CD4-positive, alpha-beta T cell (primary cell): ENCODE results near the gene TANGO2. TPM values are rescaled to one million over a fixed set of nuclear protein-coding genes. Genes with fewer than 3 reads are reported as not detected.
A peak's percentile ranks its signal among the peaks of the same experiment; 100 is the strongest.

ENCODE experiments used
- ATAC-seq: fragments of 200-7000 bp; cut with Tn5 transposase; one replicate; pipeline ENCODE4 v1.10.0; 2022; ENCODE audit warnings: mild to moderate bottlenecking; ENCODE audit not compliant: poor library complexity
- CTCF ChIA-PET: fragments of 350-600 bp; sonication (Branson Sonifier 250); formaldehyde crosslinking; loops from one replicate; lab custom pipeline; 2021; ENCODE audit warnings: antibody characterized with exemption, inconsistent platforms; lab: Charles Lee
- POLR2A ChIA-PET: fragments of 350-600 bp; sonication (Branson Sonifier 250); formaldehyde crosslinking; loops from one replicate; lab custom pipeline; 2021; ENCODE audit warnings: antibody characterized with exemption, inconsistent platforms; lab: Charles Lee
- DNase-seq, 14 experiments: peaks; one replicate each; pipeline ENCODE4 v3.0.0-alpha.2; 2013 to 2020; ENCODE audit warnings: mixed read lengths in 2 of 14
- H3K27ac ChIP-seq, 2 donors: one replicate each; pipeline versions ENCODE4 v1.5.1 to v1.7.0; 2013; ENCODE audit warnings: low read length in 2 of 2, low read depth in 1 of 2, mild to moderate bottlenecking in 1 of 2
- H3K27me3 ChIP-seq, 2 experiments: 1 replicate in 1 of 2; 2 replicates in 1 of 2; pipeline versions ENCODE4 v1.6.1 to v1.7.0; 2013; ENCODE audit warnings: low read length in 2 of 2, control low read depth in 1 of 2, mild to moderate bottlenecking in 1 of 2, moderate library complexity in 1 of 2; ENCODE audit not compliant: insufficient read depth in 2 of 2, control insufficient read depth in 1 of 2
- H3K36me3 ChIP-seq: one replicate; pipeline ENCODE4 v1.6.1; 2013; ENCODE audit warnings: low read length, control low read depth; ENCODE audit not compliant: insufficient read depth
- H3K4me1 ChIP-seq: one replicate; pipeline ENCODE4 v1.6.1; 2013; ENCODE audit warnings: low read length, control low read depth; ENCODE audit not compliant: insufficient read depth
- H3K4me3 ChIP-seq: one replicate; pipeline ENCODE4 v1.5.1; 2013; ENCODE audit warnings: mild to moderate bottlenecking, low read length, moderate library complexity
- H3K9me3 ChIP-seq, 2 experiments: 1 replicate in 1 of 2; 2 replicates in 1 of 2; pipeline versions ENCODE4 v1.6.1 to v1.7.0; 2013; ENCODE audit warnings: low read length in 2 of 2, mild to moderate bottlenecking in 2 of 2, control low read depth in 1 of 2, moderate library complexity in 1 of 2; ENCODE audit not compliant: control insufficient read depth in 1 of 2, insufficient read depth in 1 of 2
- H3K27ac Mint-ChIP-seq: one replicate; pipeline ENCODE4 v1.8.0; 2020; ENCODE audit warnings: mixed read lengths
- H3K27me3 Mint-ChIP-seq: one replicate; pipeline ENCODE4 v1.8.0; 2021; ENCODE audit warnings: mixed read lengths
- H3K36me3 Mint-ChIP-seq: one replicate; pipeline ENCODE4 v1.8.0; 2021; ENCODE audit warnings: low read depth, mixed read lengths
- H3K4me1 Mint-ChIP-seq: one replicate; pipeline ENCODE4 v1.8.0; 2021; ENCODE audit warnings: low read depth, mixed read lengths
- H3K4me3 Mint-ChIP-seq: one replicate; pipeline ENCODE4 v1.8.0; 2020; ENCODE audit warnings: mild to moderate bottlenecking, mixed read lengths
- H3K9me3 Mint-ChIP-seq: one replicate; pipeline ENCODE4 v1.8.0; 2020; ENCODE audit warnings: mixed read lengths
- intact Hi-C, 2 experiments: fragments of 100-400 bp; cut with DNase I in 1 of 2; cut with micrococcal nuclease in 1 of 2; formaldehyde crosslinking; loops; one replicate each; pipeline versions ENCODE4 v1.15.1 to v1.9.0; 2023 to 2025; cut with DNase I, micrococcal nuclease
- total RNA-seq, 174 experiments: library from RNA in 2 of 174; stranded (reverse) in 2 of 174; gene quantifications; one replicate each; pipeline ENCODE4 v1.2.3 and lab custom pipeline; 2021 to 2026
- TF ChIP-seq, protein P1 (sequence below): fragments of 200-600 bp; IDR thresholded peaks from one replicate; pipeline ENCODE4 v1.8.0; 2022; ENCODE audit warnings: antibody characterized with exemption, mild to moderate bottlenecking

Gene TANGO2
- total RNA-seq, 2 experiments from 2014 or later, result 10.3 to 10.5 TPM

DNA sequence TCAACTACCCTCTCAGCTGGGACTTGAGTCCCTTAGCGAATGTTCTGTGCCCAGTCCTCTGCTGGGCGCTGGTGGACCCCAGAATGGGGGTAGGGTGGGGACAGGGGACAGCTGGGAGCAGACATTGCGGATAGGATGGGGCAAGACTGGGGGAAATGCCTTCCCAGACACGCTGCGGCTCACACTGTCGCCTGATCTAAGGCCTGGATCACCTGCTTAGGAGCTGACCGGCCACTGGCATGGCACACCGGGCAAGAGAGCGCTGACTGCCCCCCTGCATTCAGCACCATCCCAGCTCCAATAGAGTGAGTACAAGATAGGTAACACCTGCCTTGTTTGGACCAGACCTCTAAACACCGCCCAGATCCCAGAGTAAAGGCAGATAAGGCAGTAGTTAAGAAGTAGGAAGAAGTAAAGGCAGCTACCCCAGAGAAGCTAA lies 5.7 kb upstream of the TANGO2 start:
- Histone ChIP-seq H3K36me3 (no peaks in the 10 kb centered on the region), H3K27ac (no peak overlapping the region), H3K4me3 (no peak overlapping the region), H3K27me3 (peaks cover 0 to 3% of the 10 kb centered on the region in 2 experiments), H3K4me1 (peaks cover 21% of the 10 kb centered on the region), H3K9me3 (no peaks in the 10 kb centered on the region)
- Mint-ChIP-seq H3K4me3 (peak overlapping the region; percentile 82), H3K27me3 (peaks cover 4% of the 10 kb centered on the region), H3K27ac (no peak overlapping the region), H3K36me3 (no peaks in the 10 kb centered on the region), H3K4me1 (peaks cover 17% of the 10 kb centered on the region), H3K9me3 (no peaks in the 10 kb centered on the region)
- POLR2A ChIA-PET, result no interaction called here
- CTCF ChIA-PET, result no interaction called here
- intact Hi-C loops, result loop anchor here in 1 of 2 experiments (10.0 kb wide), 2 partner anchors 160 to 380 kb away; partner anchors contain the start of genes GNB1L, RTL10 and ZNF74
- DNase-seq (no peak), ATAC-seq (no peak)
- TF ChIP-seq, protein P1, sequence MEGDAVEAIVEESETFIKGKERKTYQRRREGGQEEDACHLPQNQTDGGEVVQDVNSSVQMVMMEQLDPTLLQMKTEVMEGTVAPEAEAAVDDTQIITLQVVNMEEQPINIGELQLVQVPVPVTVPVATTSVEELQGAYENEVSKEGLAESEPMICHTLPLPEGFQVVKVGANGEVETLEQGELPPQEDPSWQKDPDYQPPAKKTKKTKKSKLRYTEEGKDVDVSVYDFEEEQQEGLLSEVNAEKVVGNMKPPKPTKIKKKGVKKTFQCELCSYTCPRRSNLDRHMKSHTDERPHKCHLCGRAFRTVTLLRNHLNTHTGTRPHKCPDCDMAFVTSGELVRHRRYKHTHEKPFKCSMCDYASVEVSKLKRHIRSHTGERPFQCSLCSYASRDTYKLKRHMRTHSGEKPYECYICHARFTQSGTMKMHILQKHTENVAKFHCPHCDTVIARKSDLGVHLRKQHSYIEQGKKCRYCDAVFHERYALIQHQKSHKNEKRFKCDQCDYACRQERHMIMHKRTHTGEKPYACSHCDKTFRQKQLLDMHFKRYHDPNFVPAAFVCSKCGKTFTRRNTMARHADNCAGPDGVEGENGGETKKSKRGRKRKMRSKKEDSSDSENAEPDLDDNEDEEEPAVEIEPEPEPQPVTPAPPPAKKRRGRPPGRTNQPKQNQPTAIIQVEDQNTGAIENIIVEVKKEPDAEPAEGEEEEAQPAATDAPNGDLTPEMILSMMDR, result no peak

DNA sequence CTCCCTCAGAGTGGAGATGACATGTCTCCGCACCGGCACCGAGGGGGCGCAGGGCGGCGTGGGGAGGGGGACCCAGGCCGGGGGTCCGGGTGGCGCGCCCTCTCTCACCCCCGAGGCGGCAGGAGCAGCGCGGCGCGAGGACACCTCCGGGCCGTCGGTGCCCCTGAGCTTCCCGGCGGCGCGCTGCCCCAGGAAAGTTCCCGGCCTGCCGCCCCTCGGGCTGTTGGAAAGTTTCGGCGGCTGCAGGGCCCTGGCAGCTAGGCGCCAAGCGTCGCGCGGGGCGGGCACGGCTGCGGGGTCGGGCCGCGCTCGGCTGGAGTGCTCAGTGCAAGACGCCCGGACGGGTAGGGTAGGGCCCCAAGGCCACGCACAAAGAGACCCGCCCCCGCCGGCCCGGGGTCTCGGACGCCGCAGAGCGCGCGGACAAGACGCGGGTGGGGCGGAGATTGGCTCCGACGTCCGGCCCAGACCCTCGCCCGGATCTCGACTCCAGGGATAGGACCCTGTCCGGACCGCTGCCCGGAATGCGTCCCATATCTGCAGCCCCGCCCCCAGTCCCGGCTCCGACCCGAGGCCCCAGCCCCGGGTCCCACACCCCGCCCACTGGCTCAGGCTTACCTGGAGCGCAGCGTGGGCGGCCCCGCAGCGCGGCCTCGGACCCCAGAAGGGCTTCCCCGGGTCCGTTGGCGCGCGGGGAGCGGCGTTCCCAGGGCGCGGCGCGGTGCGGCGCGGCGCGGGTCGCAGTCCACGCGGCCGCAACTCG lies 4.8 kb upstream of the TANGO2 start:
- H3K27ac Mint-ChIP-seq, result no peak overlapping the region
- Histone ChIP-seq H3K27ac (no peak overlapping the region), H3K36me3 (no peaks in the 10 kb centered on the region), H3K4me1 (peaks cover 27% of the 10 kb centered on the region), H3K27me3 (peaks cover 0 to 3% of the 10 kb centered on the region in 2 experiments), H3K9me3 (no peaks in the 10 kb centered on the region), H3K4me3 (peak overlapping the region; percentile 55)
- peak in 6 of 14 experiments; percentile 13 to 57 (median 24) for DNase-seq
- no peak overlapping the region for H3K4me3 Mint-ChIP-seq
- ChIA-PET CTCF (no interaction called here), POLR2A (no interaction called here)
- H3K9me3 Mint-ChIP-seq, result no peaks in the 10 kb centered on the region
- intact Hi-C loops, result loop anchor here (1.0 to 10.0 kb wide), 4 partner anchors 64 to 379 kb away; partner anchors contain the start of genes DGCR8 (in 1 of the 2), GNB1L (in 1 of the 2), RTL10 (in 1 of the 2) and ZDHHC8 (in 1 of the 2)
- peaks cover under 1% of the 10 kb centered on the region for H3K36me3 Mint-ChIP-seq
- no peak for ATAC-seq
- peaks cover 4% of the 10 kb centered on the region for H3K27me3 Mint-ChIP-seq
- TF ChIP-seq, protein P1, result no peak
- peaks cover 22% of the 10 kb centered on the region for H3K4me1 Mint-ChIP-seq

- peak within 1 kb of the TSS; percentile 73 for H3K27ac Mint-ChIP-seq
- peak within 1 kb of the TSS; percentile 88 for H3K4me3 ChIP-seq
Measured at GRCh38 chr22:20016734-20017621, 3.9 kb upstream of the TANGO2 start, which contains the start of gene ARVCF. Gene ARVCF, minus strand, starts transcription at chr22:20016823. Its CDS starts 26,029 bp downstream, at chr22:19990794.

More at GRCh38 chr22:20016734-20017621, 3.9 kb upstream of the TANGO2 start, which contains the start of gene ARVCF:
- Histone ChIP-seq H3K9me3 (no peaks in the 10 kb centered on the region), H3K4me1 (peaks cover 35% of the 10 kb centered on the region), H3K27ac (no peak within 1 kb of the TSS), H3K36me3 (no peaks in the 10 kb centered on the region), H3K27me3 (peaks cover 0 to 3% of the 10 kb centered on the region in 2 experiments)
- ATAC-seq (peak; percentile 68), DNase-seq (peak; percentile 86 to 96 (median 90))
- intact Hi-C loops, result loop anchor here (1.0 to 10.0 kb wide), 4 partner anchors 63 to 378 kb away; partner anchors contain the start of genes DGCR8 (in 1 of the 2), GNB1L (in 1 of the 2), RTL10 (in 1 of the 2) and ZDHHC8 (in 1 of the 2)
- ChIA-PET POLR2A (no interaction called here), CTCF (no interaction called here)
- H3K36me3 Mint-ChIP-seq, result peaks cover 4% of the 10 kb centered on the region
- TF ChIP-seq, protein P1, result peak; percentile 6
- H3K9me3 Mint-ChIP-seq, result no peaks in the 10 kb centered on the region
- H3K4me3 Mint-ChIP-seq, result peak within 1 kb of the TSS; percentile 92
- peaks cover 4% of the 10 kb centered on the region for H3K27me3 Mint-ChIP-seq
- peaks cover 26% of the 10 kb centered on the region for H3K4me1 Mint-ChIP-seq
